Stimulated activated CD8-positive, alpha-beta memory T cell treated with anti-CD3 and anti-CD28 coated beads, Interleukin-15, amount 100 ng/mL, for 48 hours (primary cell): ENCODE measurements around the gene SIGLEC5.
A peak's percentile ranks its signal among the peaks of the same experiment; 100 is the strongest.

ENCODE experiments used
- DNase-seq, 2 donors: peaks; one replicate each; pipeline ENCODE4 v3.0.0-alpha.2; 2020; ENCODE audit warnings: low read depth in 2 of 2

SIGLEC5 gene

DNA sequence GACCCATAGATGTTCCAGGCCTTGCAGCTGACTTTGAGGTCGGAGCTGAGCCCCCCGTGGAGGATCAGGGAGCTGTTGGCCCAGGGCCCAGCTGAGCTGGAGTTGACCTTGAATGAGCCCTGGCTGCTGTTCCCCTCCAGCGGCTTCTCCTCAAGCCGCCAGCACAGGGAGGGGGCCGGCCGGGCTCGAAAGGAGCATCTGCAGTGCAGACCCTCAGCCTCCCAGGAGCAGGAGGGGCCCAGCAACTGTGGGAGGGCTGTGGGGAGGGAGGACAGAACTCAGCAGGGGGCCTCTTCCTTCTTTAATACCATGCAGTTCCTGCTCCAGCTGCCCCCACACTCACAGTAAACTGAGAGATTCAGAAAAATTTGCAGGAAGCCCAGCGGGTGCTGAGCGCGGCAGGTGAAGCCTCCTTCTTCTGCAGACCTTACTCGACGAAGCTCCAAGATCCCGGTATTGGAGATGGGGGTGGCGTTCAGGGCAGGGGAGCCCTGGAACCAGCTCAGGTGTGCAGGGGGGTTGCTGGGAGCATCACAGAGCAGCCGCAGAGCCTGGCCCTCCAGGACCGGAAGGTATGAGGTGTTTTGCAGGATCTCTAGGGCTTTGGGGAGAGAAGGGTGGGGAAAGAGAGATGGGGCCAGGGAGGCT, 2.6 kb downstream of the SIGLEC5 start:
- DNase-seq: no peak

DNA sequence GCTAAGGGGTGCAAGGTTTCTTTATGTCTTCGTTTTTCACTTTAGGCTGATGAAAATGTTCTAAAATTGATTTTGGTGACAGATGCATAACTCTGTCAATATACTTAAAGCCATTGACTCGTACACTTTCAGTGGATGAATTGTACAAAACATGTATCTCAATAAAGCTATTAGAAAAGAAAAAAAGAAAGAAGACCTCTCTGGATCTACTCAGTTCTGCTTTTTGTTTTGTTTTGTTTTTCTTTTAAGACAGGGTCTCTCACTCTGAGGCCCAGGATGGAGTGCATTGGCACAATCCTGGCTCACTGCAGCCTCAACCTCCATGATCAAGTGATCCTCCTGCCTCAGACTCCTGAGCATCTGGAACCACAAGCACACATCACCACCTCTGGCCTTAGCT, 3.5 kb downstream of the SIGLEC5 start:
- DNase-seq: no peak

DNA sequence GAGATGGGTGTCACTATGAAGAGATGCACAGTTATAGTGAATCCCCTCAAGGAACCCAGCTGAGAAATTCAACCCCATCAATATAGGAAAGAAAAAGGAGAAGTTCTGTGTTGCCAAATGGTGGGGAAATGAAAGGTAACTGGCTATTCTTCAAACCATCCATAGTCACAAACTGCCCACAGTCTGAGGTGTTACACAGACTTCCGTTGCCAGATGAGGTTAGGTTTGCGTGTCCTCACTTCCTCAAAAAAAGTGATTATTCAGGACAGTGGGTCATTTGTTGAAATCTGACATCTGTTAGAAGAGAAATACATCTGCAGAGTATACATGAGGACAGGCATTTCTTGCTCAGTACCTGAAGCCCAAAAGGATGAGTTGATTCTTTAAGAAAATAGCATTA, 9.0 kb downstream of the SIGLEC5 start:
- no peak for DNase-seq

DNA sequence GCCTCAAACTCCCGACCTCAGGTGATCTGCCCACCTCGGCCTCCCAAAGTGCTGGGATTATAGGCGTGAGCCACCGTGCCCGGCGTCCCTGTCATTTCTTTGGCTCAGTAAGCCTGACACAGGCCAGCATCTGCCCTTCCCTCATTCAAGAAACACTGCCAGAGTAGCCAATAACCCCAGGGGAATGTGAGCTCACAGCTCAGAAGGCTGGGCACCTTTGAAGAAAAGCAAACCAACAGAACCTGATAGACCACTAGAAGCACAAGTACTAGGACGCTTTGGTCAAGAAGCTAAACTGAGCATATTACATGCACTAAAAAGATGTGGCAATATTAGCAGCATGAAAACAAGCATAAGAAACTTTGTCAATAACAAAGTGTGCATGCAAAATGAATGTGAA, 14.2 kb downstream of the SIGLEC5 start:
- DNase-seq: no peak

DNA sequence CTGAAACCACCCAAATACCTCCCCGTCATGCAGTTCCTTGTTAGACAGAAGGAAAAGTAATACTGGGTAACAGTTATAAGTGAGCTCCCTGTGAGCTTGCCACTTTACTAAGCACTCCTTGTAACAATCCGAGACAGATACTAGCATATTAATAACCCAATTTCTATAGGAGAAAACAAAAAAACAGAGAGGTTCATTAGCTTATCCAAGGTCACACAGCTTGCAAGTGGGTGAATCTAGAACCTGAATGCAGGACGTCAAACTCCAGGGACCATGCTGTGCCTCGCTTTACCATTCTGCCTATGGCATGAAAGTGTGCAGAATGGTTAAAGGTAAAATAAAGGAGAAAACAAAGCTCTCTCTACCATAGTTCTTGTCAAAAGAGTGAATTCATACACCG, 15.4 kb downstream of the SIGLEC5 start:
- DNase-seq: no peak

DNA sequence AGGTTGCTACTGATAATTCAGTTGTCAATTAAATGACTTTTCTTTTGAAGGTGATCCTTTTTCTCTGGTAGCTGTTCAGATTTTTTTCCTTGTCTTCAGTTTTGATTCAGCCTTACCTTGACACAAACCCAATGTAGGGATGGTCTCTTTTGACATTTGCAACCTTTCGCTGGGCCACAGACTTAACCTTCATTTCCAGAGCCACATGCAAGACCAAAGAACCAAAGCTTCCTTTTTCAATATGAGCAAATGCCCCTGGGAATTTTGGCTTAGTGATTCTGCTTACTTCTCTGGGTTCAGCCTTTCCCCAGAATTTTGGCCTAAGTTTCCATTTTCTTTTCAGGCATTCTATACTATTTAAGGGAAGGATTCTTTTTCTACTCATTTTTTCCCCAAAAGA, 19.6 kb downstream of the SIGLEC5 start:
- DNase-seq: no peak

DNA sequence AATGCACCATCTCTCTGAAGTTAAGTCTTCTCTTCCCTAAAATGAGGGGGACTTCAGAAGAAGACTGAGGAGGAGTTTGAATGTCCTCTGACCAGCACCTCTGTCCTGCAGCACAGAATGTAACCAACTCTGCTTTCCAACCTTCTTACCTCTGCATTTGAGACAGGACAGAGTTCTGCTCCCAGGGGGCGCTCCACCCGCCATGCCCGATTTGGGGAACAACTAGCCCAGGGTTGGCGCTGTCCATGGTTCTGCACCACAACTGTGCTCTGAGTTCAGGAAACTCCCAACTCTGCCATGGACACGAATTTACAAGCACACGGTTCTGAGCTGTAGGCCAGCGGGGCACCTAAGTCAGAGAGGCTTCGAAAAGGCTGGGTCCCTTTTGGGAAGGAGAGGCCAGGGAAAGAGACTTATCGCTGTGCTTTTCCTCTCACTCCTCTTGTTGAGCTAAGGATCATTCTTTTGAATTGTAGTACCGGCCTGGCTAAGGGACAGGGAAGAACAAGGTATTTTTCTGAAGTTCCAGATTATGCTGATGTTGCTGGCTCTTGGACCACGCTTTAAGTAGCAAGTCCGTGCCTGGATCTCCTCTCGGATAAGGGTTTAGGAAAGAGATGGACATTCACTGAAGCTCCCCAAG, 22.2 kb downstream of the SIGLEC5 start:
- DNase-seq: peak; percentile 34 to 49

DNA sequence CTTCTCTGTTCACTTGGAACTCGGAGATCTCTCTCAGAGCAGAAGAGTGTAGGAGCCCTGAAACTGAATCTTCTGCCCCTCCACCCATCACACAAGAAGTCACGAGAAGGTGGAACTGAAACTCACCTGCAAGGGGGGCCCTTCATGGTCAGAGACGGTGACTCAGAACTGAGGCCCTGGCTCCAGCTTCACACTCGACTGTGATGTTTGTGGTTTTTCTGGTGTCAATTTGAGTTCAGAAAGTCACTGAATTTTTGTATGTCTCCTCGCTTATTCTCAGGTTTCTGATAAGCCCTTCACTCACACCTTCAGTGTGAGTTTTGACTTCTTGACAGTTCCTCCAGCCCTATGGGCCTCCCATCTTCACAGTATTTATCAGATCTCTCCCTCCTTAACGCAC, 23.1 kb downstream of the SIGLEC5 start:
- DNase-seq: peak; percentile 31 to 50

DNA sequence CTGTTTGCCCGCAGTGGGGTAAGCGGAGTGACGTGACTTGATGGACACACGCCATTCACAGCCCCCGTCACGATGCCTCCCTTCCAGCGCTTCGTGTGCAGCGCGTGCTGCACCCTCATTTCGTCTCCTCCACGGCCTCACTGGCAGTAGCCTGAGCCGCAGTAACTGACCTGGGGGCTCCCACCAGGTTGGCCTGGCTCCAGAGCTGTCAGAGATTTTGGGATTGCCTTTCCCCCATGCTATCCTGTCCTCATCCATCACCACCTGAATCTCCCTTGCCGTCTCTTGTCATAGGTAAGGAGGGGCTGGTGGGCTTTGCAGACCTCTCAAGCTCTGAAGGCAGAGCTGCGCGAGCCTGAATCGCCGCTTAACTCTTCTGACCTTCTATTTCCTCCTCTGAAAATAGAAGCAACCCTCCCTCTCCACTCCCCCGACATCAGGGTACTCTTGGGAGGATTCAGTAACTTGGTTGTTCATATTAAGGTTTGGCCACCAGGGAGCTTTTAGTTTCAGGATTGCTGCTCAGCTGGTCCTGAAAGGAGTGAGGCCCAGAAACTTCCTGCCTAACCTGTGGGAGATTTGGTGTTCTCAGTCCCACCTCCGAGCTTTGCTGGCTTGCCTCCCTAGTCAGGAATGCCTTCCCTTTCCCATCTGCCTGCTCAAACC, 27.9 kb downstream of the SIGLEC5 start:
- DNase-seq: no peak

DNA sequence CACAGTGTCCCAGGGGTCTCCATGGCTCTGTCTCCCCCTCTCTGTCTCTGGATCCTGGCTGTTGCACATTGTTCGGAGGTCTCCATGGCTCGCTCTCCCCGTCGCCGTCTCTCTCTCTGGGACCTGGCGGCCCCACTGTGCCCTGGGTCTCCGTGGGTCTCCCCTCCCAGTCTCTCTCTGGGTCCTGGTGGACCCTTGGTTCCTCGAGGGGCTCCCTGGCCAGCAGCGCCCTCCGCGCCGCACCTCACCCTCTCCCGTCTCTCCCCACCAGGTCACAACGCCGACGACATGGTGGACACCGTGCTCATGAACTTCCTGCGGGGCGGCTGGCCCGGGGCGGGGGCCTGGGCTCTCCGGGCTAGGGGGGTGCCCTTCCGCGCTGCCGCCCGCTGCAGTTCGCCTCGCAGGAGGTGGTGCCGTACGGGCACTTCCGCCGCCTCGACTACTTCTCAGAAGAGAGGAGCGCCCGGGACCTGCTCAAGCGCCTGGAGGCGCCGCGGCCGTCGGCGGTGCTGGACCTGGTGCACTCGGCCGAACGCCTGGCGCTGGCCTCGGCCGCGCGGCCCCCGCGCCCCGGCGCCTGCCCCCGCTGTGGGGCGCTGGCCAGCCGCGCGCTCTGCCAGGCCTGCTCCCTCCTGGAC, 29.1 kb downstream of the SIGLEC5 start:
- no peak for DNase-seq

DNA sequence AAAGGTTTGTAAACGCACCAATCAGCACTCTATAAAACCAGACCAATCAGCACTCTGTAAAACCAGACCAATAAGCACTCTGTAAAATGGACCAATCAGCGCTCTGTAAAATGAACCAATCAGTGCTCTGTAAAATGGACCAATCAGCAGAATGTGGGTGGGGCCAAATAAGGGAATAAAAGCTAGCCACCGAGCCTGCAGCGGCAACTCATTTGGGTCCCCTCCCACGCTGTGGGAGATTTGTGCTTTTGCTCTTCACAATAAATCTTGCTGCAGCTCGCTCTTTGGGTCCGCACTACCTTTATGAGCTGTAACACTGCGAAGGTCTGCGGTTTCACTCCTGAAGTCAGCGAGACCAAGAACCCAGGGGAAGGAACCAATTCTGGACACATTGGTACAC, 31.1 kb downstream of the SIGLEC5 start:
- DNase-seq: no peak

DNA sequence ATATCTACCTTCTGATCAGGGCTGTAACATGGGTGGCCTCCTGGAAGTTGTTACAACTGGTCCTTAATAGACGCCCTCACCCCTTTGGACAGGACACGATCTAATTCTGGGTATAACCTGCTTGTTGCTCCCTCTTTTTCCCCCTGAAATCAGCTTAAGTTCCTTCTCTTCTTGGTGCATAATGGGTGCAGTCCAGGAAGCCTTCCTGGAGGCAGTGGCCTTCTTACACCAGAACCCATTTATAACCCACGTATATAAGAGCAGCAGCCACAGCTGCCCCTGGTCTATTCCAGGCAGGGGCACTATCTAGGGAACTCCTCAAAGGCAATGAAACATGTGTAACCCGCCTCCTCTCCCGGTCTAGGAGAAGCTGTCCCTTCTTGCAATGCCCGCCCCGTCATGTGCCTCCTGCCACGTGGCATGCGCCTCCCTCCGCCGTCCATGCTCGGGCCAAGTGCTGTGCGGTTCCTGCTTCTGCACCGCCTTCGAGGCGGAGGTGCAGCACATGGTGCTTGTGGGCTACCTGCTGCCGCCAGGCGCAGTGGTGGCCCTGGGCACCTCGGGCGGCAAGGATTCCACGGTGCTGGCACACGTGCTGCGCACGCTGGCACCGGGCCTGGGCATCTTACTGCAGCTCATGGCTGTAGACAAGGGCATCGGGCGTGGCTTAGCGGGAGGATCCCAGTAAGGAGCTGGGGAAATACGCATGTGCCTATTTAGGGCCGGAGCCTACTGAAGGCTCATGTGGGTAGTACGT, 31.9 kb downstream of the SIGLEC5 start:
- no peak for DNase-seq

DNA sequence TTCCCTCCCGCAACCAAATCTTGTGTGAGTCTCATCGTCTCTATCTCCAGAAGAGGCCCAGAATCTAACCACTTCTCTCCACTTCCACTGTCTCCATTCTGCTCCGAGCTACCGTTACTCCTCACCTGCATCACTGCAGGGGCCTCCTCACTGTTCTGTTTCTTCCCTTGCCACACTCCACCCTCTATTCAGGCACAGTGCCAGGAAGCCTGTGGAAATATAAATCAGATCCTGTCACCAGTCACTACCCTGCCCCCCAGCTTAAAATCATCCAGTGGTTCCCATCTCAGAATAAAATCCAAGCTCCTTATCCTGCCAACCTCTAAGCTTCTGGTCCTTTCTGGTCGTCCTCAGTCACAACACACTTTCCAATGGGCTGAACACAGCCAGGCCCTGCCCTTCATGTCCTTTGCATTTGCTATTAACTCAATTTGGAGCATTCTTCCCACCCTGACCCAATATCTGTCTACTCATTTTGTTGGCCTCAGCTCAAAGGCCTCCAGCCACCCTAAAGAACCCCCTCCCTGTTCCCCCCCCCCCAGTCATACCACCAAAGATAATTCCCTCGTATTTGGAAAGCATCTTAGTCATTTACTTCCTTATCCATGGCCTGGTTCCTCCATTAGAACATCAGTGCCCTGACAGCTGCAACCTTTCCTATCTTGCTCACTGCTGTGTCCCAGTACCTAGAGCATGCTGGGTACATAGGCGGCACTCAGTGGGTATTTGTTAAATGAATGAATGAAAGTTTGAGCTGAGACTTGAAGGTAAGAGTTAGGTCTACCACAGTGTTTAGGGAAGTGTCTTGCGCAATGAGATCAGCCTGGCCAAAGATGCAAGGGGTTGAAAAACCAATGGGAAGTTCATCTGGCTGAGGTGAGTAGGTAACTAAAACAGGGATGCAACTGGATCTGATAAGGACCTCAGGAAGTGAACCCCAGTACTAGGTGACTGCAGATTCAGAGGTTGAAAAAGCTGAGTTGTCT, 34.7 kb downstream of the SIGLEC5 start:
- DNase-seq: no peak

DNA sequence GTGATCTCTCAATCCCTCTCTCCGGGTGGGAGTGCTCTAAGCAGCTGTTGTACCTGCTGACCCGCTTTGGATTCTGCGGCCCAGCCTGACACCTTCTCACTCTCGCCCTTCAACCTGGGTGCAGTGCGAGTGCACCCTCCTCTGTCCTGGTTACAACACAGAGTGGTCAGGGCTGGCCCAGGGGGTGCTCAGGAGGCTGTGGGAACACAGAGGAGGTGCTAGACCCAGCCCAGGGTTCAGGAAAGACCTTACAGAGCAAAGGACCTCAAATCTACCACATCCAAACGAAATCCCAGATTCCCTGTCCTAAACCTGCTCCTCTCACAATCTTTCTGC, 35.5 kb downstream of the SIGLEC5 start:
- no peak for DNase-seq

DNA sequence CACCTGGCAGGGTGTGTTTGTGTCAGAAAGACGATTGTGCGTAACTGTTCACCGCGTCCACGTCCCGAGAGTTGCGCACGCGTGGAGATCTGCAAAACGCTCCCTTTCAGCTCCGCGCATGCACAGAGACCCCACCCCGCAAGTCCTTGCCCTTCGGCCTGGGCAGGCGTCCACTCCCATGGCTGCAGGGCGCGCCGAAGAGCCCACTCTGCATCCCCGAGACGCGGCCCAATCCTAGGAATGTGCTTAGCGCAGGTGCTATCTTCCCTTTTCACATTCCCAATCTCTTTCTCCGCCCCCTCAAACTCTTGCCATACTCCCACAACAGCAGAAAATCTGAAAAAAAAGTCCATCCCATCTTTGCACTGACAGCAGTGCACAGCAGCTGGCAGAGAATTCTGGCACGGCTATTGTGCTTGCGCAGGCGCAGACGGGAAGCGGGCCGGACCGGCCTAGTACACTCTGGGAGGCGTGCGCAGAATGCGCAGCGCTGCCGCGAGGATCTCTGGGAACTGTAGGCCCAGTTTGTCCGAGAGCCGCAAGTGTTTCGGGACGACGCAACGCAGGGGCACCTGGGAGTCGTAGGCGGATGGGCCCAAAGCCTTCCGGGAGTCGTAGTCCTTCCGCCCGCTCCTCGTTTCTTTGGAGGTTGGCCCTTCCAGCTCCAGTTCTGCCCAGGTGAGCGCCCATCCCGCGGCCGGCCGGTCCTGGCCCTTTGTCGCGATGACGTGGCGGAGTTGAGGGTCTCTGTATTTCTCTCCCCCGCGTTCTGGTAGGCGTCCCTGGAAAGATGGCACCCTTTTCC, 36.0 kb downstream of the SIGLEC5 start:
- DNase-seq: peak; percentile 95 to 96

DNA sequence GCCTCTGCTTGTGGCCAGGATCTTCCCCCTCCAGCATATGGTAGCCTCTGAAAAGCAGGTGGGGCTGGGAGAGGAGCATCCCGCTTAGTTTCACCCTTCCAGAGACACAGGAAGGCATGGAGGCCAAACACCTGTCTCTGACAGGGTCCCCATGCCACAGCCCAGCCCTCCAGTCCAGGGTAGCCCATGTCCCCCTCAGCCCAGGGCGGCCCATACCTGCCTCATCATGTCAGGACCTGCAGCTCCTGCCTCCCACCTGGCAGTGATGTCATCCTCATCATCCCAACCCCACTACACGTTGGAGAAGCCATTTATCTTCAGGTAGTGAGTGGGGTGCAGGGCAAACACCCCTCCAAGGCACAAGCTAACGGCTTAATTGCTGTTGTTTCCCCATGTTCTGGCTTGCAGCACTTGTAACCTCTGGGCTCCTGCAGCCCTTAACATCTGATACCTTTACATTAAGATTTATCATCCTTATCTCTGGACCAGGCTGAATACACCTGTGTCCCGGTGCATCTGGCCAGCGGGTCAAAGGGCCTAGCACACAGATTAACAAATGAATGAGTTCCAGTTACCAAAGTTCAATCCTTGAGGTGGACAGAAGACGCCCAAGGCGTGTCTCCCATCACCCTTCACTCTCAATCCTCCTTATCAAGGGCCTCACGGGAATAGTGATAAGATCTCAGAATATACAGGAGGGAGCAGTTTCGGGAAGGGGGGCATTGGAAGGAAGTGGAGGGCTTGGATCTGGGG, 36.9 kb downstream of the SIGLEC5 start:
- no peak for DNase-seq

DNA sequence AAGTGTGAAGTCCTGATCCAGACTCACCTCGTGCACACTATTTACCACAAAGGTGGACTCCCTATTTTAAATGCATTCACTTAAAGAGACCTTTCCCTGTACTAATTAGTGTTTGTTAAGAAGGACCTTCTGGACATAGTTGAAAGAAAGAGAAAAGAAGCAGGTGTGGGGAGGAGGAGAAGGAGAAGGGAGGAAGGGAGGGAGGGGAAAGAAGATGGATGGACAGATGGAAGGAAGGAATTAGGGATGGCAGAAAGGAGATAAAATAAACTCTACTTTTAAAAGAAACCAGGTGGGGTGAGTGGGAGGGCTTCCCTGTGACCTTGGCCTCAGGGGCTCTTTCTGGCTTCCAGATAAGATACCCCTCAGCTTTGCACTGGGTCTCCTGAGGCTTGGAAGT, 37.7 kb downstream of the SIGLEC5 start:
- no peak for DNase-seq

DNA sequence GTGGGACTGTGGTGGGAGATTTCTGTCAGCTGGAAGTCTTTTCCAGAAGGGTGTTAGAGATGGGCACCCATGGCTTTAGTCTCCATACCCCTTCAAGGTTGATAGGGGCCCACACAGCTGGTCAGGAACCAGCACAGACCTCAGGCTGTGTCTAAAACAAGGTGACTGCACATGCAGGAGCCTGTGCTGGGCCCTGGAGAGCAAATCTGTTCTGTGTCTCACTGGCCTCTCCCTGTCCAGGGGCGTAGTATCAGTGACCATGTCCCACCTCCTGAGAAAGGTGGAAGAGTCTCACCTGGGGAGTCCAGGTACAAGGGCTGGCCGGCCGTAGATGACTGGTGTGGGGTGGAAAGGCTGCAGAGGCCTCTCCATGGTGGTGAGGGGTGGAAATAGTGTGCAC, 39.8 kb downstream of the SIGLEC5 start:
- DNase-seq: no peak

DNA sequence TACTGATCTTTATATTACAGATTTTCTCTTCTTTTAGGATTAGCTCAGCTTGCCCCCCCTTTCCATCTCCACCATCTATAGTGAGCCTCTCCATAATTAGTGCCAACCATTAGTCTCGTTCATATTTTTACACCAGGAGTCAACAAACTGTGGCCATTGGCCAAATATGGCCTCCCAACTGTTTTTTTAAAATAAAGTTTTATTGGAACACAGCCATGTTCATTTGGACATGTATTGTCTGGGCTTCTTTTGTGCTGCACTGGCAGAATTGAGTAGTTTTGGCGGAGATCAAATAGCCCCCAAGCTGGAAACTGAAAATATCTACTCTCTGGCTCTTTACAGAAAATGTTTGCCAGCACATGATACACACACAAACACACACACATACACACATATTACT, 40.7 kb downstream of the SIGLEC5 start:
- DNase-seq: no peak
